PC-3 (cell line): ENCODE results near the gene MPC1. TPM values are rescaled to one million over a fixed set of nuclear protein-coding genes. Genes with fewer than 3 reads are reported as not detected.
"Not testable (repeated sequence)": the region's sequence is repeated elsewhere in the genome, so short reads cannot be mapped to it uniquely, and the experiment has no call there.

Experiments
- ATAC-seq: fragments of 200-7000 bp; cut with Tn5 transposase; 2 replicates; pipeline ENCODE4 v1.9.1; 2020; ENCODE audit warnings: mild to moderate bottlenecking, moderate library complexity
- BruUV-seq: library from RNA; stranded (reverse); fragments of 400-500 nt; replicated peaks from 2 replicates; lab custom pipeline; 2021; lab: Mats Ljungman, UMichigan
- CTCF ChIA-PET: fragments of 300-600 bp; sonication (Branson Sonifier 250); formaldehyde crosslinking; loops from one replicate; lab custom pipeline; 2022; ENCODE audit warnings: antibody characterized with exemption; lab: Charles Lee
- POLR2A ChIA-PET: fragments of 300-600 bp; sonication (Branson Sonifier 250); formaldehyde crosslinking; loops from one replicate; lab custom pipeline; 2022; ENCODE audit warnings: antibody characterized with exemption; ENCODE audit not compliant: unreplicated experiment; lab: Charles Lee
- DNase-seq: peaks from one replicate; pipeline ENCODE4 v3.0.0-alpha.2; 2015
- H2AFZ ChIP-seq: fragments of 300-600 bp; sonication (generic); 2 replicates; pipeline ENCODE4 v1.6.0; 2016; ENCODE audit warnings: antibody characterized with exemption, low read length
- H3F3A ChIP-seq: fragments of 300-600 bp; sonication (generic); one replicate; pipeline ENCODE4 v1.6.0; 2017; ENCODE audit warnings: antibody characterized with exemption, low read length, control low read depth, mild to moderate bottlenecking; ENCODE audit not compliant: unreplicated experiment
- H3K27ac ChIP-seq: fragments of 300-600 bp; sonication (generic); 2 replicates; pipeline ENCODE4 v1.5.1; 2016; ENCODE audit warnings: mild to moderate bottlenecking, low read length
- H3K27me3 ChIP-seq: fragments of 300-600 bp; sonication (generic); 2 replicates; pipeline ENCODE4 v1.6.1; 2016; ENCODE audit warnings: low read length, mixed read lengths
- H3K36me3 ChIP-seq: fragments of 300-600 bp; sonication (generic); 2 replicates; pipeline ENCODE4 v1.6.1; 2016; ENCODE audit warnings: low read depth, mixed run types, low read length, mixed read lengths
- H3K4me1 ChIP-seq: fragments of 300-600 bp; sonication (generic); 2 replicates; pipeline ENCODE4 v1.5.1; 2016; ENCODE audit warnings: low read length; ENCODE audit not compliant: insufficient read depth
- H3K4me2 ChIP-seq: fragments of 300-600 bp; sonication (generic); 2 replicates; pipeline ENCODE4 v1.6.0; 2016; ENCODE audit warnings: low read length
- H3K4me3 ChIP-seq: fragments of 300-600 bp; sonication (generic); 2 replicates; pipeline ENCODE4 v1.5.1; 2016; ENCODE audit warnings: mild to moderate bottlenecking, low read length, mixed read lengths
- H3K79me2 ChIP-seq: fragments of 300-600 bp; sonication (generic); 2 replicates; pipeline ENCODE4 v1.6.1; 2017; ENCODE audit warnings: low read length, mixed read lengths
- H3K9ac ChIP-seq: fragments of 300-600 bp; sonication (generic); 2 replicates; pipeline ENCODE4 v1.6.0; 2016; ENCODE audit warnings: mild to moderate bottlenecking, low read length
- H3K9me2 ChIP-seq: fragments of 300-600 bp; sonication (generic); replicated peaks from 2 replicates; pipeline ENCODE4 v1.6.1; 2016; ENCODE audit warnings: mixed run types, low read length, mixed read lengths
- H3K9me3 ChIP-seq: fragments of 300-600 bp; sonication (generic); 2 replicates; pipeline ENCODE4 v1.6.1; 2016; ENCODE audit warnings: low read length, mixed read lengths
- H4K20me1 ChIP-seq: fragments of 300-600 bp; sonication (generic); 2 replicates; pipeline ENCODE4 v1.6.1; 2016; ENCODE audit warnings: low read length, mixed read lengths
- EZH2 ChIP-seq: fragments of 300-600 bp; sonication (generic); IDR thresholded peaks from one replicate; pipeline ENCODE4 v1.6.1; 2017; ENCODE audit warnings: antibody characterized with exemption, mild to moderate bottlenecking, low read length; ENCODE audit not compliant: unreplicated experiment
- EZH2phosphoT487 ChIP-seq: fragments of 300-600 bp; sonication (generic); IDR thresholded peaks from 2 replicates; pipeline ENCODE4 v1.6.1; 2018; ENCODE audit warnings: mild to moderate bottlenecking, antibody characterized with exemption, low read length, borderline replicate concordance
- intact Hi-C: fragments of 100-400 bp; cut with micrococcal nuclease; formaldehyde crosslinking; loops from 2 replicates; pipeline ENCODE4 v1.9.0; 2023
- total RNA-seq: library from RNA; depleted of rRNA; stranded (reverse); fragments of >200 nt; gene quantifications from 2 replicates; pipeline ENCODE4 v1.2.3, GENCODE V29; 2014
- TF ChIP-seq, protein P1 (sequence below): fragments of 300-600 bp; sonication (generic); conservative IDR thresholded peaks from 2 replicates; pipeline ENCODE4 v1.5.1; 2017; ENCODE audit warnings: antibody characterized with exemption, low read depth, mild to moderate bottlenecking, low read length

The MPC1 gene
- total RNA-seq, 1 experiment from 2014 or later = 26.7 TPM

DNA sequence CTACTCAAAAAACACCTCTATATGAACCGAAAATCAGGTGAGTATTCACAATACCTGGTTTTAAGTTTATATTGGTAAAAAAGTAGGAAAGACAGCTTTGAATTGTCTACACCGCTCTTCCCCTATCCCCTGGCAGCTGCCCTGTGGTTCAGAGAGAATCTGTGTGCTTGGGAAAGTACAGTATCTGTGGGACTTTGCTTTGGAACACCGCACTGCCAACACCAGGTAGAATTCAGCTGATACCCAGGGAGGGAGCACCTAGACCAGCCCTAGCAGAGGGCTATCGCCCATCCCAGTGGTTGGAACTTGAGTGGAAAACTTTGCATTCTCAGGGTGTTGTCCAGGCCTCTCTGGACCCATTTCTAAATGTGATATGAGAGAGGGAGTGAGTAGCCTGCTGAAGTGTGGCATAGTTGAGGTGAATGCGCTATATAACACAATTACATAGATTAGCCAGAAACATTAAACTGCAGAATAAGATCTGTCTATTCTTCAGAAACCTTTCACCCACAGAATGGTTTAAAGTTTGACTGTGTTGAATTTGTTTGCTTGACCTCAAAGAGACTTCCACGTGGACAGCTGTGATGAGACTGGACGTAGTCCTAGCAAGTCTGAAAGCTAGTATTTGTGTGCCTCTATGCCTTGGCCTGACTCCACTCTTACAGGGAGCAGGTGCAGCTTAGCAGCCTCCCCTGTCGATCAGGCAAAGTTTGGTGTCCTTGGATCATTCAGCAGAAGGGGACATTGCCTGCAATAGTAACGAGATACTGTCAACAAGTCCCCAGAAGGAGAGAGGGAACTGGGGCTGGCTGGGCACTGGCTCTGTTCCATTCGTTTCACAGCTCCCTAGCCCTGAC, 11.5 kb upstream of the MPC1 start:
- TF ChIP-seq EZH2 (no peak), EZH2phosphoT487 (no peak)
- TF ChIP-seq, protein P1, sequence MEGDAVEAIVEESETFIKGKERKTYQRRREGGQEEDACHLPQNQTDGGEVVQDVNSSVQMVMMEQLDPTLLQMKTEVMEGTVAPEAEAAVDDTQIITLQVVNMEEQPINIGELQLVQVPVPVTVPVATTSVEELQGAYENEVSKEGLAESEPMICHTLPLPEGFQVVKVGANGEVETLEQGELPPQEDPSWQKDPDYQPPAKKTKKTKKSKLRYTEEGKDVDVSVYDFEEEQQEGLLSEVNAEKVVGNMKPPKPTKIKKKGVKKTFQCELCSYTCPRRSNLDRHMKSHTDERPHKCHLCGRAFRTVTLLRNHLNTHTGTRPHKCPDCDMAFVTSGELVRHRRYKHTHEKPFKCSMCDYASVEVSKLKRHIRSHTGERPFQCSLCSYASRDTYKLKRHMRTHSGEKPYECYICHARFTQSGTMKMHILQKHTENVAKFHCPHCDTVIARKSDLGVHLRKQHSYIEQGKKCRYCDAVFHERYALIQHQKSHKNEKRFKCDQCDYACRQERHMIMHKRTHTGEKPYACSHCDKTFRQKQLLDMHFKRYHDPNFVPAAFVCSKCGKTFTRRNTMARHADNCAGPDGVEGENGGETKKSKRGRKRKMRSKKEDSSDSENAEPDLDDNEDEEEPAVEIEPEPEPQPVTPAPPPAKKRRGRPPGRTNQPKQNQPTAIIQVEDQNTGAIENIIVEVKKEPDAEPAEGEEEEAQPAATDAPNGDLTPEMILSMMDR = no peak
- no peak for ATAC-seq

DNA sequence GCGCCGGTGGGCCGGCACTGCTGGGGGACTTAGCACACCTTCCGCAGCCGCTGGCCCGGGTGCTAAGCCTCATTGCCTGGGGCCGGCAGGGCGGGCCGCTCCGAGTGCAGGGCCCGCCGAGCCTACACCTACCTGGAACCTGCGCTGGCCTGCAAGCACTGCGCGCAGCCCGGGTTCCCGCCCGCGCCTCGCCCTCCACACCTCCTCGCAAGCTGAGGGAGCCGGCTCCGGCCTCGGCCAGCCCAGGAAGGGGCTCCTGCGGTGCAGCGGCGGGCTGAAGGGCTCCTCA, 10.7 kb upstream of the MPC1 start:
- Histone ChIP-seq H3K27me3 (0 out of 2 replicates have a peak, but pooled peaks cover 4% of the 10 kb centered on the region), H3K79me2 (no peaks in the 10 kb centered on the region), H3K9me2 (no peaks in the 10 kb centered on the region), H3K4me1 (no peaks in the 10 kb centered on the region), H4K20me1 (no peaks in the 10 kb centered on the region), H3K4me3 (no peak overlapping the region), H2AFZ (no peak overlapping the region), H3F3A (no peaks in the 10 kb centered on the region), H3K9ac (no peak overlapping the region), H3K27ac (no peak overlapping the region), H3K4me2 (no peak overlapping the region), H3K9me3 (no peaks in the 10 kb centered on the region), H3K36me3 (no peaks in the 10 kb centered on the region)
- TF ChIP-seq EZH2phosphoT487 (no peak), EZH2 (no peak)
- TF ChIP-seq, protein P1 = no peak
- CTCF ChIA-PET = no interaction called here
- BruUV-seq = no TSS peak
- intact Hi-C loops = no loop called here
- ATAC-seq (no peak), DNase-seq (no peak)
- POLR2A ChIA-PET = no interaction called here

More for the DNA sequence above, 11.5 kb upstream of the MPC1 start:
- H3K9me2 ChIP-seq = no peaks in the 10 kb centered on the region
- DNase-seq = no peak
- intact Hi-C loops = no loop called here
- H3K27me3 ChIP-seq = 0 out of 2 replicates have a peak, but pooled peaks cover 4% of the 10 kb centered on the region
- no peaks in the 10 kb centered on the region for H3K9me3 ChIP-seq
- no peaks in the 10 kb centered on the region for H3F3A ChIP-seq
- no peak overlapping the region for H3K4me3 ChIP-seq
- no peaks in the 10 kb centered on the region for H3K79me2 ChIP-seq
- no peaks in the 10 kb centered on the region for H4K20me1 ChIP-seq
- H3K36me3 ChIP-seq = no peaks in the 10 kb centered on the region
- no peak overlapping the region for H3K9ac ChIP-seq
- ChIA-PET CTCF (no interaction called here), POLR2A (no interaction called here)
- H2AFZ ChIP-seq = no peak overlapping the region
- no TSS peak for BruUV-seq
- H3K4me1 ChIP-seq = no peaks in the 10 kb centered on the region
- H3K27ac ChIP-seq = no peak overlapping the region
- no peak overlapping the region for H3K4me2 ChIP-seq

DNA sequence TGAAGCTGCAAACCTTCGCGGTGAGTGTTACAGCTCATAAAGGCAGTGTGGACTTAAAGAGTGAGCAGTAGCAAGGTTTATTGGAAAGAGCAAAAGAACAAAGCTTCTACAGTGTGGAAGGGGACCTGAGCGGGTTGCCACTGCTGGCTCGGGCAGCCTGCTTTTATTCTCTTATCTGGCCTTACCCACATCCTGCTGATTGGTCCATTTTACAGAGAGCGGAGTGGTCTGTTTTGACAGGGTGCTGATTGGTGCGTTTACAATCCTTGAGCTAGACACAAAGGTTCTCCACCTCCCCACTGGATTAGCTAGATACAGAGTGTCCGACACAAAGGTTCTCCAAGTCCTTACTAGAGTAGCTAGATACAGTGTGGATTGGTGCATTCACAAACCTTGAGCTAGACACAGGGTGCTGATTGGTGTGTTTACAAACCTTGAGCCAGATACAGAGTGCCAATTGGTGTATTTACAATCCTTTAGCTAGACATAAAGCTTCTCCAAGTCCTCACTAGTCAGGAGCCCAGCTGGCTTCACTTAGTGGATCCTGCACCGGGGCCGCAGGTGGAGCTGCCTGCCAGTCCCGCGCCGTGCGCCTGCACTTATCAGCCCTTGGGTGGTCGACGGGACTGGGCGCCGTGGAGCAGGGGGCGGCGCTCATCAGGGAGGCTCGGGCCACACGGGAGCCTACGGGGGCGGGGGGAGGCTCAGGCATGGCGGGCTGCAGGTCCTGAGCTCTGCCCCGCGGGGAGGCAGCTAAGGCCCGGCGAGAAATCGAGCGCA, 10.2 kb upstream of the MPC1 start:
- H3K9me2 ChIP-seq, H3K79me2 ChIP-seq, H3K4me3 ChIP-seq, H3K4me2 ChIP-seq, H2AFZ ChIP-seq, intact Hi-C loops, H3K9ac ChIP-seq, H3F3A ChIP-seq, H3K27me3 ChIP-seq, H3K27ac ChIP-seq, POLR2A ChIA-PET, H3K4me1 ChIP-seq, DNase-seq, H4K20me1 ChIP-seq, ATAC-seq, H3K9me3 ChIP-seq, H3K36me3 ChIP-seq, BruUV-seq: not testable (repeated sequence)
- CTCF ChIA-PET = interaction anchor here (0.6 kb wide), 1 partner anchor 116 kb away, joined by 3 read pairs; no protein-coding TSS in a partner anchor
